WTC11 (cell line): ENCODE results near the gene RRP1.

Experiments used
- CTCF ChIP-seq: fragments of 200-600 bp; IDR thresholded peaks from 2 replicates; pipeline ENCODE4 v1.8.0; 2022; ENCODE audit warnings: antibody characterized with exemption
- FOXP1 ChIP-seq: sonication (generic); formaldehyde crosslinking; IDR thresholded peaks from 2 replicates; pipeline ENCODE4 v1.8.0; 2022; ENCODE audit warnings: missing genetic modification reagents, mild to moderate bottlenecking, moderate library complexity, borderline replicate concordance
- TF ChIP-seq, protein P1 (sequence below): sonication (generic); formaldehyde crosslinking; IDR thresholded peaks from 2 replicates; pipeline ENCODE4 v1.8.0; 2022; ENCODE audit warnings: mild to moderate bottlenecking, missing genetic modification reagents

DNA sequence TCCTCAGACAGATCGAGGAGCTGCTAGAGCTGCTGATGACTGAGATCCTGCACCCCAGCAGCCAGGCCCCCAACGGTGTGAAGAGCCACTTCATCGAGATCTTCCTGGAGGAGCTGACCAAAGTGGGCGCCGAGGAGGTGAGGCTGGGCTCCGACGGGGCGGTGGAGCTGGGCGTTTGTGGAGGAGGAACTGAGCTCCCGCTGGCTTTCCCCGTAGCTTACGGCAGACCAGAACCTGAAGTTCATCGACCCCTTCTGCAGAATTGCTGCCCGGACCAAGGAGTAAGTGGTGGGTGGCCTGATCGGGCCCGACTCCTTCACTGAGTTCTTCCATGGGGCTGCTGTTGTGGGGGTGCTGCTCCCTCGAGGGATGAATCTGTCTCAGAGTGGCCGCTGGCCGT lies 8.0 kb downstream of the RRP1 start:
- TF ChIP-seq FOXP1 (CRISPR knock-in tag) (no peak), CTCF (no peak)
- TF ChIP-seq, protein P1, sequence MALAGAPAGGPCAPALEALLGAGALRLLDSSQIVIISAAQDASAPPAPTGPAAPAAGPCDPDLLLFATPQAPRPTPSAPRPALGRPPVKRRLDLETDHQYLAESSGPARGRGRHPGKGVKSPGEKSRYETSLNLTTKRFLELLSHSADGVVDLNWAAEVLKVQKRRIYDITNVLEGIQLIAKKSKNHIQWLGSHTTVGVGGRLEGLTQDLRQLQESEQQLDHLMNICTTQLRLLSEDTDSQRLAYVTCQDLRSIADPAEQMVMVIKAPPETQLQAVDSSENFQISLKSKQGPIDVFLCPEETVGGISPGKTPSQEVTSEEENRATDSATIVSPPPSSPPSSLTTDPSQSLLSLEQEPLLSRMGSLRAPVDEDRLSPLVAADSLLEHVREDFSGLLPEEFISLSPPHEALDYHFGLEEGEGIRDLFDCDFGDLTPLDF (CRISPR knock-in tag), result no peak
